ENCODE results near the gene COL24A1.

GRCh38 chr1:86000601-86001000 lies 156.0 kb downstream of the COL24A1 start:
- TF ChIP-seq, protein P1, sequence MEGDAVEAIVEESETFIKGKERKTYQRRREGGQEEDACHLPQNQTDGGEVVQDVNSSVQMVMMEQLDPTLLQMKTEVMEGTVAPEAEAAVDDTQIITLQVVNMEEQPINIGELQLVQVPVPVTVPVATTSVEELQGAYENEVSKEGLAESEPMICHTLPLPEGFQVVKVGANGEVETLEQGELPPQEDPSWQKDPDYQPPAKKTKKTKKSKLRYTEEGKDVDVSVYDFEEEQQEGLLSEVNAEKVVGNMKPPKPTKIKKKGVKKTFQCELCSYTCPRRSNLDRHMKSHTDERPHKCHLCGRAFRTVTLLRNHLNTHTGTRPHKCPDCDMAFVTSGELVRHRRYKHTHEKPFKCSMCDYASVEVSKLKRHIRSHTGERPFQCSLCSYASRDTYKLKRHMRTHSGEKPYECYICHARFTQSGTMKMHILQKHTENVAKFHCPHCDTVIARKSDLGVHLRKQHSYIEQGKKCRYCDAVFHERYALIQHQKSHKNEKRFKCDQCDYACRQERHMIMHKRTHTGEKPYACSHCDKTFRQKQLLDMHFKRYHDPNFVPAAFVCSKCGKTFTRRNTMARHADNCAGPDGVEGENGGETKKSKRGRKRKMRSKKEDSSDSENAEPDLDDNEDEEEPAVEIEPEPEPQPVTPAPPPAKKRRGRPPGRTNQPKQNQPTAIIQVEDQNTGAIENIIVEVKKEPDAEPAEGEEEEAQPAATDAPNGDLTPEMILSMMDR (IDR thresholded peaks at IDR 0.05; ENCODE audit: borderline replicate concordance, extremely low read depth, low read length, poor library complexity, severe bottlenecking), result no peak
- TF ChIP-seq EZH2 (IDR thresholded peaks at IDR 0.05; ENCODE audit: borderline replicate concordance, low read depth, low read length, severe bottlenecking), result no peak
